Panc1 (cell line): ENCODE measurements around the gene SLC9A2. TPM values are rescaled to one million over a fixed set of nuclear protein-coding genes. Genes with fewer than 3 reads are reported as not detected.

Experiments used
- ATAC-seq: fragments of 200-7000 bp; cut with Tn5 transposase; 2 replicates; pipeline ENCODE4 v1.9.1; 2020; ENCODE audit warnings: mild to moderate bottlenecking, moderate library complexity
- Bru-seq: library from RNA; stranded (reverse); fragments of 400-500 nt; gene quantifications from one replicate; lab custom pipeline; 2021; lab: Mats Ljungman, UMichigan
- BruChase-seq, 2 experiments: library from RNA; stranded (reverse); fragments of 400-500 nt; gene quantifications; one replicate each; lab custom pipeline; 2021; lab: Mats Ljungman, UMichigan
- BruUV-seq: library from RNA; stranded (reverse); fragments of 400-500 nt; replicated peaks from 2 replicates; lab custom pipeline; 2021; lab: Mats Ljungman, UMichigan
- CTCF ChIA-PET: fragments of 300-600 bp; sonication (Branson Sonifier 250); formaldehyde crosslinking; loops from one replicate; lab custom pipeline; 2022; ENCODE audit warnings: antibody characterized with exemption; lab: Charles Lee
- POLR2A ChIA-PET: fragments of 300-600 bp; sonication (Branson Sonifier 250); formaldehyde crosslinking; loops from one replicate; lab custom pipeline; 2022; ENCODE audit warnings: antibody characterized with exemption; lab: Charles Lee
- DNase-seq: peaks from one replicate; pipeline ENCODE4 v3.0.0-alpha.2; 2010; ENCODE audit warnings: low read depth, low spot score
- H3K27ac ChIP-seq: 2 replicates; pipeline ENCODE4 v1.5.1; 2011; ENCODE audit warnings: mild to moderate bottlenecking, low read length, inconsistent platforms
- H3K27me3 ChIP-seq: fragments of 200-500 bp; sonication (Bioruptor generic); 2 replicates; pipeline ENCODE4 v1.6.0; 2014; ENCODE audit warnings: low read length, inconsistent platforms; ENCODE audit not compliant: control insufficient read depth, insufficient read depth
- H3K36me3 ChIP-seq: fragments of 200-500 bp; sonication (Bioruptor generic); 2 replicates; pipeline ENCODE4 v1.5.1; 2014; ENCODE audit warnings: inconsistent platforms, mild to moderate bottlenecking, low read length, moderate library complexity; ENCODE audit not compliant: control insufficient read depth, insufficient read depth
- H3K4me1 ChIP-seq: 2 replicates; pipeline ENCODE4 v1.5.1; 2011; ENCODE audit warnings: inconsistent platforms, mild to moderate bottlenecking, low read length, moderate library complexity; ENCODE audit not compliant: control insufficient read depth, insufficient read depth
- H3K4me3 ChIP-seq, 2 experiments: 2 replicates each; pipeline ENCODE4 v1.5.1; 2011 to 2012; ENCODE audit warnings: low read depth in 2 of 2, low read length in 2 of 2, mild to moderate bottlenecking in 2 of 2, inconsistent platforms in 1 of 2, moderate library complexity in 1 of 2
- H3K9me3 ChIP-seq: fragments of 200-500 bp; sonication (Bioruptor generic); 2 replicates; pipeline ENCODE4 v1.5.1; 2014; ENCODE audit warnings: low read depth, mild to moderate bottlenecking, inconsistent platforms, low read length, moderate library complexity; ENCODE audit not compliant: control insufficient read depth, insufficient read depth
- POLR2AphosphoS5 ChIP-seq: IDR thresholded peaks from 2 replicates; pipeline ENCODE4 v1.6.1; 2012; ENCODE audit warnings: mild to moderate bottlenecking, low read depth, low read length, moderate library complexity
- REST ChIP-seq, 2 experiments: IDR thresholded peaks; 2 replicates each; pipeline ENCODE4 v1.6.1; 2011 to 2012; ENCODE audit warnings: low read depth in 2 of 2, control low read depth in 1 of 2, low read length in 1 of 2, mild to moderate bottlenecking in 1 of 2, moderate library complexity in 1 of 2; ENCODE audit not compliant: insufficient read depth in 1 of 2
- SIN3A ChIP-seq: IDR thresholded peaks from 2 replicates; pipeline ENCODE4 v1.6.1; 2012; ENCODE audit warnings: low read depth, mild to moderate bottlenecking, low read length, moderate library complexity, borderline replicate concordance; ENCODE audit not compliant: insufficient read depth
- TCF7L2 ChIP-seq: IDR thresholded peaks from 2 replicates; pipeline ENCODE4 v1.6.1; 2011; ENCODE audit warnings: mild to moderate bottlenecking, low read depth, low read length, inconsistent platforms
- in situ Hi-C: cut with HindIII; loops from 2 replicates; pipeline ENCODE4 v1.10.0; 2016; ENCODE audit warnings: low sequenced_read_pairs, low pct_unique_long_range_greater_than_20kb
- intact Hi-C: fragments of 100-400 bp; cut with micrococcal nuclease; formaldehyde crosslinking; loops from one replicate; pipeline ENCODE4 v1.10.0; 2022; ENCODE audit not compliant: unreplicated experiment
- long read RNA-seq: library from polyadenylated mRNA; unstranded; transcript quantifications from one replicate; pipeline ENCODE4 v2.0.0, GENCODE V29; 2021; ENCODE audit not compliant: unreplicated experiment
- polyA plus RNA-seq: library from polyadenylated mRNA; unstranded; fragments of >200 nt; gene quantifications from one replicate; pipeline ENCODE4 v1.2.1, GENCODE V29; 2012; ENCODE audit warnings: missing spikeins; ENCODE audit not compliant: insufficient read length
- total RNA-seq: library from RNA; stranded (reverse); gene quantifications from one replicate; pipeline ENCODE4 v1.2.1, GENCODE V29; 2021; ENCODE audit not compliant: unreplicated experiment
- TF ChIP-seq, protein P1 (sequence below): fragments of 450-650 bp; IDR thresholded peaks from 2 replicates; pipeline ENCODE4 v1.5.1; 2017; ENCODE audit warnings: mild to moderate bottlenecking

Gene SLC9A2, protein sequence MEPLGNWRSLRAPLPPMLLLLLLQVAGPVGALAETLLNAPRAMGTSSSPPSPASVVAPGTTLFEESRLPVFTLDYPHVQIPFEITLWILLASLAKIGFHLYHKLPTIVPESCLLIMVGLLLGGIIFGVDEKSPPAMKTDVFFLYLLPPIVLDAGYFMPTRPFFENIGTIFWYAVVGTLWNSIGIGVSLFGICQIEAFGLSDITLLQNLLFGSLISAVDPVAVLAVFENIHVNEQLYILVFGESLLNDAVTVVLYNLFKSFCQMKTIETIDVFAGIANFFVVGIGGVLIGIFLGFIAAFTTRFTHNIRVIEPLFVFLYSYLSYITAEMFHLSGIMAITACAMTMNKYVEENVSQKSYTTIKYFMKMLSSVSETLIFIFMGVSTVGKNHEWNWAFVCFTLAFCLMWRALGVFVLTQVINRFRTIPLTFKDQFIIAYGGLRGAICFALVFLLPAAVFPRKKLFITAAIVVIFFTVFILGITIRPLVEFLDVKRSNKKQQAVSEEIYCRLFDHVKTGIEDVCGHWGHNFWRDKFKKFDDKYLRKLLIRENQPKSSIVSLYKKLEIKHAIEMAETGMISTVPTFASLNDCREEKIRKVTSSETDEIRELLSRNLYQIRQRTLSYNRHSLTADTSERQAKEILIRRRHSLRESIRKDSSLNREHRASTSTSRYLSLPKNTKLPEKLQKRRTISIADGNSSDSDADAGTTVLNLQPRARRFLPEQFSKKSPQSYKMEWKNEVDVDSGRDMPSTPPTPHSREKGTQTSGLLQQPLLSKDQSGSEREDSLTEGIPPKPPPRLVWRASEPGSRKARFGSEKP
- total RNA-seq, result 4.1 TPM
- polyA plus RNA-seq, result 1.0 TPM
- percentile 45 among the genes with signal in this experiment for Bru-seq, nascent RNA
- percentile 46 among the genes with signal in this experiment for BruChase-seq, experiment 1, labeled RNA remaining after a 2-hour chase
- percentile 50 among the genes with signal in this experiment for BruChase-seq, experiment 2, labeled RNA remaining after a 6-hour chase
- long read RNA-seq, full-length matches to known transcripts, result 3 of 8 reads
- long read RNA-seq, partial matches to known transcripts, result 2 of 8 reads
- long read RNA-seq, other reads (novel, unspliced or antisense), result 3 of 8 reads

GRCh38 chr2:102619414-102620319 lies at the start of gene SLC9A2:
Gene SLC9A2, plus strand, starts transcription at chr2:102619553. Its CDS starts 296 bp downstream, at chr2:102619849.
- Histone ChIP-seq H3K9me3 (no peaks in the 10 kb centered on the region), H3K4me1 (peaks cover 10% of the 10 kb centered on the region), H3K36me3 (no peaks in the 10 kb centered on the region), H3K27ac (no peak within 1 kb of the TSS; the same call in none of the 2 replicates), H3K4me3 (peak within 1 kb of the TSS; percentile 51 to 67), H3K27me3 (peaks cover 17% of the 10 kb centered on the region)
- ChIA-PET POLR2A (no interaction called here), CTCF (no interaction called here)
- ATAC-seq, result peak; percentile 88
- DNase-seq, result no peak
- intact Hi-C loops, result loop anchor here (5.0 kb wide), 2 partner anchors 83 to 102 kb away; no protein-coding TSS in a partner anchor
- TF ChIP-seq TCF7L2 (no peak), SIN3A (no peak), POLR2AphosphoS5 (no peak), REST (IDR thresholded peaks at IDR 0.05; ENCODE audit: insufficient read depth in 1 of 2, low read depth in 2 of 2, low read length in 1 of 2) (no peak)
- TF ChIP-seq, protein P1, sequence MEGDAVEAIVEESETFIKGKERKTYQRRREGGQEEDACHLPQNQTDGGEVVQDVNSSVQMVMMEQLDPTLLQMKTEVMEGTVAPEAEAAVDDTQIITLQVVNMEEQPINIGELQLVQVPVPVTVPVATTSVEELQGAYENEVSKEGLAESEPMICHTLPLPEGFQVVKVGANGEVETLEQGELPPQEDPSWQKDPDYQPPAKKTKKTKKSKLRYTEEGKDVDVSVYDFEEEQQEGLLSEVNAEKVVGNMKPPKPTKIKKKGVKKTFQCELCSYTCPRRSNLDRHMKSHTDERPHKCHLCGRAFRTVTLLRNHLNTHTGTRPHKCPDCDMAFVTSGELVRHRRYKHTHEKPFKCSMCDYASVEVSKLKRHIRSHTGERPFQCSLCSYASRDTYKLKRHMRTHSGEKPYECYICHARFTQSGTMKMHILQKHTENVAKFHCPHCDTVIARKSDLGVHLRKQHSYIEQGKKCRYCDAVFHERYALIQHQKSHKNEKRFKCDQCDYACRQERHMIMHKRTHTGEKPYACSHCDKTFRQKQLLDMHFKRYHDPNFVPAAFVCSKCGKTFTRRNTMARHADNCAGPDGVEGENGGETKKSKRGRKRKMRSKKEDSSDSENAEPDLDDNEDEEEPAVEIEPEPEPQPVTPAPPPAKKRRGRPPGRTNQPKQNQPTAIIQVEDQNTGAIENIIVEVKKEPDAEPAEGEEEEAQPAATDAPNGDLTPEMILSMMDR, result no peak
- in situ Hi-C loops, result no loop called here
- no TSS peak for BruUV-seq

- intact Hi-C loops, result no loop called here
- Histone ChIP-seq H3K4me1 (no peaks in the 10 kb centered on the region), H3K4me3 (no peak overlapping the region), H3K36me3 (no peaks in the 10 kb centered on the region), H3K27ac (no peak overlapping the region), H3K9me3 (no peaks in the 10 kb centered on the region), H3K27me3 (no peaks in the 10 kb centered on the region)
- DNase-seq (no peak), ATAC-seq (no peak)
- ChIA-PET CTCF (no interaction called here), POLR2A (no interaction called here)
- TF ChIP-seq SIN3A (no peak), TCF7L2 (no peak), REST (IDR thresholded peaks at IDR 0.05; ENCODE audit: insufficient read depth in 1 of 2, low read depth in 2 of 2, low read length in 1 of 2) (no peak), POLR2AphosphoS5 (no peak)
- TF ChIP-seq, protein P1, result no peak
- in situ Hi-C loops, result no loop called here
- no TSS peak for BruUV-seq
Observed at GRCh38 chr2:102575888-102576287, 43.5 kb upstream of the SLC9A2 start.
